ENCODE measurements around the gene RAB44.

The RAB44 gene

DNA sequence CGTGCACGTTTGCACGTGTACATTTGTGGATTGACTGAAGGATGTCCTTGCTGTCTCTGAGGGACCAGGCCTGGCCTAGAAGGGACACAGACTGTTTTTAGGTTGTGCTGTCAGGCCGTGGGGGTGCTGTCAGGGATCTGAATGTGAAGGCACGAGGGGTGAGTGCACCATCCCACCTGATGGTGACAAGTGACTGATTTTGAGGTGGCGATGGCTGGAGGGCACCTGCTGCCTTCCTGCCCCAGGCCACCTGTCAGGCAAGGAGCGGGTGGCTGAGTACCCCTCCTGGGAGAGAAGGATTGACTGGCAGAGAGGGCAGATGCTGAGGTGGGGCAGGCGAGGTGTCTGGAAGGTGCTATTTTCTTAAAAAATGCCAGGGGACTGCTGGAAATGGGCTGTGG lies 1.2 kb downstream of the RAB44 start:
- TF ChIP-seq, protein P1, sequence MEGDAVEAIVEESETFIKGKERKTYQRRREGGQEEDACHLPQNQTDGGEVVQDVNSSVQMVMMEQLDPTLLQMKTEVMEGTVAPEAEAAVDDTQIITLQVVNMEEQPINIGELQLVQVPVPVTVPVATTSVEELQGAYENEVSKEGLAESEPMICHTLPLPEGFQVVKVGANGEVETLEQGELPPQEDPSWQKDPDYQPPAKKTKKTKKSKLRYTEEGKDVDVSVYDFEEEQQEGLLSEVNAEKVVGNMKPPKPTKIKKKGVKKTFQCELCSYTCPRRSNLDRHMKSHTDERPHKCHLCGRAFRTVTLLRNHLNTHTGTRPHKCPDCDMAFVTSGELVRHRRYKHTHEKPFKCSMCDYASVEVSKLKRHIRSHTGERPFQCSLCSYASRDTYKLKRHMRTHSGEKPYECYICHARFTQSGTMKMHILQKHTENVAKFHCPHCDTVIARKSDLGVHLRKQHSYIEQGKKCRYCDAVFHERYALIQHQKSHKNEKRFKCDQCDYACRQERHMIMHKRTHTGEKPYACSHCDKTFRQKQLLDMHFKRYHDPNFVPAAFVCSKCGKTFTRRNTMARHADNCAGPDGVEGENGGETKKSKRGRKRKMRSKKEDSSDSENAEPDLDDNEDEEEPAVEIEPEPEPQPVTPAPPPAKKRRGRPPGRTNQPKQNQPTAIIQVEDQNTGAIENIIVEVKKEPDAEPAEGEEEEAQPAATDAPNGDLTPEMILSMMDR (conservative IDR thresholded peaks at IDR 0.05; ENCODE audit: low read length): no peak
- no peak for DNase-seq (ENCODE audit: low read depth)
- H3K4me3 ChIP-seq (ENCODE audit: low read length): no peak overlapping the region

DNA sequence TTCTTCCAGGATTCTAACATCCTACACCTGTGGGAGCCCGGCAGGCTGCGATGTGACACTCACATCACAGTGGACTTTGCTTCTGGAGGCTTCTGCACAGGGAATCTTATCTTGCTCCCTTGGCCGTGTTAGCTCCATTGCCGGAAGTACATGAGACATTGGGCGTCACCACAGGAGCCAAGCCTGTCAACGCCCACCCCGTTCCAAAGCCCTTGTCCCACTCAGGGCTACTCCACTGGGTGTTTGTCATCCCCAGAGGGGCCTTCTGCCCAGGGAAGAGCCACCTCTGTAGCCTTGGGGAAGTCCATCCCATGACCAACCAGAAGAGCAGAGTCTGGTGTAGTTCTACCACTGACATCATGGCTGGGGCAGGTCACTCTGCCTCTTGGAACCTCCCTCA lies 1.7 kb downstream of the RAB44 start:
- TF ChIP-seq, protein P1 (conservative IDR thresholded peaks at IDR 0.05; ENCODE audit: low read length): no peak
- no peak for DNase-seq (ENCODE audit: low read depth)
- no peak overlapping the region for H3K4me3 ChIP-seq (ENCODE audit: low read length)

- TF ChIP-seq, protein P1 (conservative IDR thresholded peaks at IDR 0.05; ENCODE audit: low read length): no peak
- no peak overlapping the region for H3K4me3 ChIP-seq (ENCODE audit: low read length)
- DNase-seq (ENCODE audit: low read depth): no peak
Observed at GRCh38 chr6:36700071-36700812, 2.6 kb downstream of the RAB44 start.

DNA sequence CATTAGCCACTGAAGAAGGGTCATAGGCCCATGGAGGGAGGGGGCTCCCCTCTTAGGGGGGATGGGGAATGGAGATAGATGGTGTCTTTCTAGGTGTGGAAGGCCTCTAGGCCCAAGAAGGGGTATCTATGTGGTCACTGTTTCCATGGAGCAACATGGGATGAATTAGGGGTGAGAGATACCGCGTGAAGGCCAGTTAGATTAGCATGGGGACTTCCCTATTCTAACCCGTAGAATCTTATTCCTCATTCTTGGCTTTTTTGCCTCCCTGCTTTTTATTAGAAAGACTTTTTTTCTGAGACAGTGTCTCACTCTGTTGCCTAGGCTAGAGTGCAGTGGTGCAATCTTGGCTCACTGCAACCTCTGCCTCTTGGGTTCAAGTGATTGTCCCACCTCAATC lies 3.2 kb downstream of the RAB44 start:
- no peak for DNase-seq (ENCODE audit: low read depth)
- TF ChIP-seq, protein P1 (conservative IDR thresholded peaks at IDR 0.05; ENCODE audit: low read length): no peak
- no peak overlapping the region for H3K4me3 ChIP-seq (ENCODE audit: low read length)

- no peak overlapping the region for H3K4me3 ChIP-seq (ENCODE audit: low read length)
- TF ChIP-seq, protein P1 (conservative IDR thresholded peaks at IDR 0.05; ENCODE audit: low read length): no peak
- DNase-seq (ENCODE audit: low read depth): no peak
Observed at GRCh38 chr6:36701401-36701991, 3.9 kb downstream of the RAB44 start.

GRCh38 chr6:36702656-36703055 lies 5.0 kb downstream of the RAB44 start:
- no peak overlapping the region for H3K4me3 ChIP-seq (ENCODE audit: low read length)
- TF ChIP-seq, protein P1 (conservative IDR thresholded peaks at IDR 0.05; ENCODE audit: low read length): no peak
- no peak for DNase-seq (ENCODE audit: low read depth)

DNA sequence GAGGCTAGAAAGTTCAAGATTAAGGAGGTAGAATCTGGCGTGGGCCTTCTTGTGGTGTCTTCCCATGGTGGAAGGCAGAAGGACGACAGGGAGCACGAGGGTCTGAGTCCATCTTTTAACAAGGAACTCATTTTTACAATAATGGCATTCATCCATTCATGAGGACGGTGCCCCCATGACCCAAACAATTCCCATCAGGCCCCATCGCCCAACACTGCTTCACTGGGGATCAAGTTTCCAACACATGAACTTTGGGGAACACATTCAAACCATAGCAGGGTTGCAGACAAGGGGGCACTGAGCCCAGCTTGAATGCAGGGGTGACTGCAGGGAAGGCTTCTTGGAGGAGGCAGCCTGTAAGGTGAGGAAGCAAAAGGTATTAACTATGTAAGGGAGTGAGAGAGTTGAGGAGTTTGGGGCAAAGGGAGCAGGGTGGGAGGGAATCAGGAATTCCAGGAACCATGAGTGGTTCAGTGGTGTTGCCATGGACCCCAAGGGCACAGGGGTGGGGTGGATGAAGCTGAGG lies 5.5 kb downstream of the RAB44 start:
- TF ChIP-seq, protein P1 (conservative IDR thresholded peaks at IDR 0.05; ENCODE audit: low read length): no peak
- DNase-seq (ENCODE audit: low read depth): no peak
- H3K4me3 ChIP-seq (ENCODE audit: low read length): no peak overlapping the region

Measured in AG10803 (cell line).